ENCODE measurements around the gene CEACAM8. TPM values are rescaled to one million over a fixed set of nuclear protein-coding genes. Genes with fewer than 3 reads are reported as not detected.

Gene CEACAM8
- total RNA-seq, 2 experiments from 2014 or later: not detected

DNA sequence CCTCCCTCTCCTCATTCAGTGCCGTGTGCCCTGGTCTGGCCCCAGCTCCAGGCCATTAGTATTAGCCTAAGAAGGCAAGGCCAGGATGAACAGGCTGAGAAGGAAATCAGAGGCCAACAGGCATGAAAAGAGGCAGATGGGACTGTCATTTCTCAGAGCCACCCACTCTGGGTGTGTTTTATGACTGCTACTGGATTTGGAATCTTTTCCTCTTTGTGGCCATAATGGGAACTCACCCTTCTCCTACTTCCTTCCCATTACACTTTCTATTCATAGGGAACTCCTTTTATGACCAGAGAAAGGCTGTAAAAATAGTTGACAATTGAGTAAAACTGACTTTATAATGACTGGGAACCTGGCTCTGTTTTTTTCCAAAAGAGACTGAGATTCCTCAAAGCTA lies 17.7 kb downstream of the CEACAM8 start:
- TF ChIP-seq, protein P1, sequence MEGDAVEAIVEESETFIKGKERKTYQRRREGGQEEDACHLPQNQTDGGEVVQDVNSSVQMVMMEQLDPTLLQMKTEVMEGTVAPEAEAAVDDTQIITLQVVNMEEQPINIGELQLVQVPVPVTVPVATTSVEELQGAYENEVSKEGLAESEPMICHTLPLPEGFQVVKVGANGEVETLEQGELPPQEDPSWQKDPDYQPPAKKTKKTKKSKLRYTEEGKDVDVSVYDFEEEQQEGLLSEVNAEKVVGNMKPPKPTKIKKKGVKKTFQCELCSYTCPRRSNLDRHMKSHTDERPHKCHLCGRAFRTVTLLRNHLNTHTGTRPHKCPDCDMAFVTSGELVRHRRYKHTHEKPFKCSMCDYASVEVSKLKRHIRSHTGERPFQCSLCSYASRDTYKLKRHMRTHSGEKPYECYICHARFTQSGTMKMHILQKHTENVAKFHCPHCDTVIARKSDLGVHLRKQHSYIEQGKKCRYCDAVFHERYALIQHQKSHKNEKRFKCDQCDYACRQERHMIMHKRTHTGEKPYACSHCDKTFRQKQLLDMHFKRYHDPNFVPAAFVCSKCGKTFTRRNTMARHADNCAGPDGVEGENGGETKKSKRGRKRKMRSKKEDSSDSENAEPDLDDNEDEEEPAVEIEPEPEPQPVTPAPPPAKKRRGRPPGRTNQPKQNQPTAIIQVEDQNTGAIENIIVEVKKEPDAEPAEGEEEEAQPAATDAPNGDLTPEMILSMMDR (conservative IDR thresholded peaks at IDR 0.05; ENCODE audit: low read length): no peak
- TF ChIP-seq EZH2phosphoT487 (IDR thresholded peaks at IDR 0.05; ENCODE audit: borderline replicate concordance, low read depth, low read length): no peak
- Histone ChIP-seq H3K4me3 (ENCODE audit: low read depth, low read length, poor library complexity, severe bottlenecking) (no peak overlapping the region), H3K36me3 (ENCODE audit: insufficient read depth, low read length) (no peaks in the 10 kb centered on the region), H3K4me1 (ENCODE audit: insufficient read depth, low read length, poor library complexity, severe bottlenecking) (no peaks in the 10 kb centered on the region), H3K79me2 (ENCODE audit: insufficient read depth, low read depth, low read length) (no peaks in the 10 kb centered on the region), H3K4me2 (ENCODE audit: low read length) (no peak overlapping the region), H3K27ac (ENCODE audit: low read depth, low read length, poor library complexity, severe bottlenecking) (no peak overlapping the region), H3K9me2 (ENCODE audit: insufficient read depth, low read length) (no peaks in the 10 kb centered on the region), H4K20me1 (ENCODE audit: insufficient read depth, low read length) (no peaks in the 10 kb centered on the region), H3K9me3 (ENCODE audit: low read length) (no peaks in the 10 kb centered on the region), H2AFZ (ENCODE audit: low read length) (no peak overlapping the region)
- no peak for DNase-seq (ENCODE audit: low spot score)
- intact Hi-C loops (cut with micrococcal nuclease; ENCODE audit: unreplicated experiment): no loop called here
- ChIA-PET POLR2A (no interaction called here), CTCF (ENCODE audit: unreplicated experiment) (no interaction called here)
- no TSS peak for BruUV-seq (replicated peaks)

DNA sequence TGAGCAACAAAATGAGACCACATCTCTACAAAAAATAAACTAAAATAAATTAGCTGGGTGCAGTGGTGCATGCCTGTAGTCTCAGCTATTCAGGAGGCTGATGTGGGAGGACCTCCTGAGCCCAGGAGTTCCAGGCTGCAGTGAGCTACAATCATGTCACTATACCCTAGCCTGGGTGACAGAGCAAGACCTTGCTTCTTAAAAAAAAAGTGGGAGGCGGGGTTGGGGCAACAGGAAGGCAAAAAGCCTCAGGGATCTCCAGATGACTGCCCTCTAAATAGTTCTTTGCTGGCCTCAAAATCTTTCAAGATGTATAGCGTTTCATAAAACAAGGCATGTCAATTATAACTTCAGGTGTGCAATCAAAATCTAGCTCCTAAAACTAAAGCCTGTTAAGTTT lies 18.5 kb downstream of the CEACAM8 start:
- Histone ChIP-seq H3K4me3 (ENCODE audit: low read depth, low read length, poor library complexity, severe bottlenecking) (no peak overlapping the region), H3K79me2 (ENCODE audit: insufficient read depth, low read depth, low read length) (no peaks in the 10 kb centered on the region), H4K20me1 (ENCODE audit: insufficient read depth, low read length) (no peaks in the 10 kb centered on the region), H3K9me3 (ENCODE audit: low read length) (no peaks in the 10 kb centered on the region), H3K4me1 (ENCODE audit: insufficient read depth, low read length, poor library complexity, severe bottlenecking) (no peaks in the 10 kb centered on the region), H3K4me2 (ENCODE audit: low read length) (no peak overlapping the region), H2AFZ (ENCODE audit: low read length) (no peak overlapping the region), H3K27ac (ENCODE audit: low read depth, low read length, poor library complexity, severe bottlenecking) (no peak overlapping the region), H3K9me2 (ENCODE audit: insufficient read depth, low read length) (no peaks in the 10 kb centered on the region), H3K36me3 (ENCODE audit: insufficient read depth, low read length) (no peaks in the 10 kb centered on the region)
- ChIA-PET CTCF (ENCODE audit: unreplicated experiment) (no interaction called here), POLR2A (no interaction called here)
- no TSS peak for BruUV-seq (replicated peaks)
- TF ChIP-seq EZH2phosphoT487 (IDR thresholded peaks at IDR 0.05; ENCODE audit: borderline replicate concordance, low read depth, low read length): no peak
- TF ChIP-seq, protein P1 (conservative IDR thresholded peaks at IDR 0.05; ENCODE audit: low read length): no peak
- no peak for DNase-seq (ENCODE audit: low spot score)
- intact Hi-C loops (cut with micrococcal nuclease; ENCODE audit: unreplicated experiment): no loop called here

DNA sequence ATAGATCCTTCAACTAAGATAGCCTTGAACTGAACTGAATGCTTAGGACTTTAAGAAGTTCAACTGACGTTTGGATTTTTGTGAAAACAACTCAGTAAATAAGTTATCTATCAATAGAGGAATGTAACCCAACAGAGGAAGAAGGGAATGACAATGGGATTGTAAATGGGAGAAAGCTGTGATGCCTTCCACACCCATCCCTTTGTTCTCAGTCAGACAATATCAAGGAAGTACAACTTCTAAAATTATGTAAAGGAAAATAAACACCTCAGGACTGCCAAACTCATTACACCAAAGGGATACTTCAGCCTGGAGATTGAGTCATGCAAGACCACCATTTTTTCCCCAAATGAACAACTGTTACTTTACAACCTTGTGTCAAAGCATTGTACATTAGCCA lies 21.1 kb downstream of the CEACAM8 start:
- no TSS peak for BruUV-seq (replicated peaks)
- intact Hi-C loops (cut with micrococcal nuclease; ENCODE audit: unreplicated experiment): no loop called here
- DNase-seq (ENCODE audit: low spot score): no peak
- Histone ChIP-seq H3K9me3 (ENCODE audit: low read length) (no peaks in the 10 kb centered on the region), H3K4me3 (ENCODE audit: low read depth, low read length, poor library complexity, severe bottlenecking) (no peak overlapping the region), H3K4me2 (ENCODE audit: low read length) (no peak overlapping the region), H3K36me3 (ENCODE audit: insufficient read depth, low read length) (no peaks in the 10 kb centered on the region), H3K9me2 (ENCODE audit: insufficient read depth, low read length) (no peaks in the 10 kb centered on the region), H2AFZ (ENCODE audit: low read length) (no peak overlapping the region), H4K20me1 (ENCODE audit: insufficient read depth, low read length) (no peaks in the 10 kb centered on the region), H3K4me1 (ENCODE audit: insufficient read depth, low read length, poor library complexity, severe bottlenecking) (no peaks in the 10 kb centered on the region), H3K27ac (ENCODE audit: low read depth, low read length, poor library complexity, severe bottlenecking) (no peak overlapping the region), H3K79me2 (ENCODE audit: insufficient read depth, low read depth, low read length) (no peaks in the 10 kb centered on the region)
- no peak for TF ChIP-seq EZH2phosphoT487 (IDR thresholded peaks at IDR 0.05; ENCODE audit: borderline replicate concordance, low read depth, low read length)
- TF ChIP-seq, protein P1 (conservative IDR thresholded peaks at IDR 0.05; ENCODE audit: low read length): no peak
- POLR2A ChIA-PET: no interaction called here
- CTCF ChIA-PET (ENCODE audit: unreplicated experiment): no interaction called here
